HG03135 (cell line): ENCODE results near the gene UCP3.
A peak's percentile ranks its signal among the peaks of the same experiment; 100 is the strongest.
"Not testable (repeated sequence)": the region's sequence is repeated elsewhere in the genome, so short reads cannot be mapped to it uniquely, and the experiment has no call there.

Experiments used
- ATAC-seq: cut with Tn5 transposase; IDR thresholded peaks from one replicate; pipeline ENCODE4 v1.9.1; 2021; ENCODE audit warnings: mild to moderate bottlenecking, moderate library complexity; ENCODE audit not compliant: unreplicated experiment

Gene UCP3

DNA sequence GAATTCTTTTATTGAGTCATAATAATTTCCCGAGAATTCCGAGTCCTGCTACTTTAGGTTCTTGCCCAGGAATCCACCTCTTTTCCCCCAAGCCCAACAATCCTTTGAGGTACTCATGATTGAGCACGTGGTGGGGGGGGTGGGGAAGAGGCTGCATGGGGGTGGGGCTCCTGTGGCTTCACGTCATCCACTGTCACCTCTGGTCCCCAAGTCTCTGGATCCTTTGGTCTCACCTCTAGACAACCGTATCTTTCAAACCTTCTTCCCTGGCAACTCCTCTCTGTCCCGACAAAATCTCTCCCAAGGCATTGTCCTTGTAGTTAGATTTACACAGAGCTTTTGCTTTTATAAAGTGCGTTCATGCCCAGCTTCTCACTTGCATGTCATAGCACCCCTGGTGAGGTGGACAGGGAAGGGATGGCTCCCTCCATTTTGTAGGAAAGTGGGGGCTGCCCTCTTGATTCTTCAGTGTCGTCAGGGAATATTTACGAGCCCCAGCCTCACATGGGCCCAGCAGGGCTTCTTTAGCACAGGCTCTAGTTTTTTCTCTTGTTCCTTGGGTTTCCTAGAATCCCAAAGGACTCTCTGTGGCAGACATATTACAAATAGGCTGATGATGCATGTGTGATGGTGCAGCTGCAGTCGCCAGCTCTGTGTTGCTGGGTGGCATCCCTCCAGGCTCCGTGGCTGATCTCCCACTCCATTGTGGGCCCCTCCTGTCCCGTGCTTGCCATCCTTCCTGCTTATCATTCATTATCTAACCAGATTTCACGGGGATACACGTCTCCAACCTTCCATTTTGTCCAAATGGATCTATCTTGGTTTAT lies 8.4 kb downstream of the UCP3 start:
- ATAC-seq: no peak

DNA sequence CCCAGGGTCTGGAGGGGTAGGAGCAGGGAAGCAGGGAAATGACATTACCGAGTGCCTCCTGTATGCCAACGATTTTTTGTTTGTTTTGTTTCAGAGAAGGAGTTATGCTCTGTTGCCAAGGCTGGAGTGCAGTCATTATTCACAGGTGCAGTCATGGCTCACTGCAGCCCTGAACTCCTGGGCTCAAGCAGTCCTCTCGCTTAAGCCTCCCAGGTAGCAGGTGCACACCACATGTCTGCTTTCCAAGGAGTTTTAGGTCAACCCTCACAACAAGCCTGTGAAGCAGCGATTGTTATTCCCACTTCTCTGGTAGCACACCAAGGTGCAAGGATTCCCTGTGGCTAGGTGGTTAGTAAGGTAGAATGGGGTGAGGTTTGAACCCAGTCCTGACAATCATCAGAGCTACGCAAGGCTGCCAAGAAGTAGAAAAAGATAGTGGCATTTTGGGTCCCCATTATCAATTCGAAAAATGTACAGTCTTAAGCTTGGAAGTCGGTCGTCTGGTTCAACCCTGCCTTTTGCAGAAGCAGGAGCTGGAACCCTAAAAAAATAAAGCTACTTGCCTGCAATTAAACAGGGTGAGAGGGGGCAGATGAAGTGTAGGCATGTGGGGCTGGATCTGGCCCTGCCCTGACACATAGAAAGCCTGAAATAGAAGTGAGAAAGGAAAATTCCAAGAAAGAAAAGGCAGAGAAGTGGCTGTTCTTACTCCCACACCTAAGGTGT lies 9.1 kb downstream of the UCP3 start:
- ATAC-seq: no peak

DNA sequence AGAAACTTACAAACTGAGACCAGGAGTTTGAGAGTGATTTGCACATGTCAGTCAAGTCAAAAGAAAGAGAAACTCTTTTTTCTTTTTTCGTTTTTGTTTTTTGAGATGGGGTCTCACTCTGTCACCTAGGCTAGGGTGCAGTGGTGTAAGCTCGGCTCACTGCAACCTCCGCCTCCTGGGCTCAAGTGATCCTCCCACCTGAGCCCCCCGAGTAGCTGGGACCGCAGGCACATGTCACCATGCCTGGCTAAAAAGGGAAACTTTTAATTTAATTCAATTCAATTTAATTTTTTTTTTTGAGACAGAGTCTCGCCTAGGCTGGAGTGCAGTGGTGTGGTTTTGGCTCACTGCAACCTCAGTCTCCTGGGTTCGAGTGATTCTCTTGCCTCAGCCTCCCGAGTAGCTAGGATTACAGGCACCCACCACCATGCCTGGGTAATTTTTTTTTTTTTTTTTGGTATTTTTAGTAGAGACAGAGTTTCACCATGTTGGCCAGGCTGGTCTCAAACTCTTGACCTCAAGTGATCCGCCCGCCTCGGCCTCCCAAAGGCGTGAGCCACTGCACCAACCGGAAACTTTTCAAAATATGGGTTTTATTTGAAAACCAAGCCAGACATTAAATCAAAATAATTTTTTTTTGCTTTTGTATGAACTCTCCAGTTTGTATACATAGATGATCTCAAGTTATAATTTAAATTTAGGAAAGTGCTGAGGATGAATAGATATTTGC lies 9.9 kb downstream of the UCP3 start:
- no peak for ATAC-seq

DNA sequence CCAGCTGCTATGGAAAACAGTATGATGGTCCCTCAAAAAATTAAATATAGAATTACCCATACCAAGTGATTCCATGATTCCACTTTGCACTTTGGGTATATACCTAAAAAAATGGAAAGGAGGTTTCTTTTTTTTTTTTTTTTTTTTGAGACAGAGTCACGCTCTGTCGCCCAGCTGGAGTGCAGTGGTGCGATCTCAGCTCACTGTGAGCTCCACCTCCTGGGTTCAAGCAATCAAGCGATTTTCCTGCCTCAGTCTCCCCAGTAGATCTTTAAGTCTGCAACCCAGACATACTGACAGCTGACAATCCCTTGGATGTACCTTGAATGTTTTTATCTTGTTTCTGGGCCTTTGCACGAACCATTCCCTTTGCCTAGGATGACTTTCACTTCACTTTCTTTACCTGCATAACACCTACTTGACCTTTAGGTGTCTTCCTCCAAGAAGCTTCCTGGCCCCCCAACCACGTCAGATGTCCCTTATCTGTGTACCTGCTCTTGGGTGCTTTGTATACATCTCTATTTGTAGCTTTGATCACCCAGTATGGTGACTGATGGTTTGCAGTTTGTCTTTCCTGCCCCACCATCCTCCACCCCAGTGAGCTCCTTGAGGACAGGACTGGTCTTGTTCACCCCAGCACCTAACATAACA lies 11.6 kb downstream of the UCP3 start:
- ATAC-seq: no peak

DNA sequence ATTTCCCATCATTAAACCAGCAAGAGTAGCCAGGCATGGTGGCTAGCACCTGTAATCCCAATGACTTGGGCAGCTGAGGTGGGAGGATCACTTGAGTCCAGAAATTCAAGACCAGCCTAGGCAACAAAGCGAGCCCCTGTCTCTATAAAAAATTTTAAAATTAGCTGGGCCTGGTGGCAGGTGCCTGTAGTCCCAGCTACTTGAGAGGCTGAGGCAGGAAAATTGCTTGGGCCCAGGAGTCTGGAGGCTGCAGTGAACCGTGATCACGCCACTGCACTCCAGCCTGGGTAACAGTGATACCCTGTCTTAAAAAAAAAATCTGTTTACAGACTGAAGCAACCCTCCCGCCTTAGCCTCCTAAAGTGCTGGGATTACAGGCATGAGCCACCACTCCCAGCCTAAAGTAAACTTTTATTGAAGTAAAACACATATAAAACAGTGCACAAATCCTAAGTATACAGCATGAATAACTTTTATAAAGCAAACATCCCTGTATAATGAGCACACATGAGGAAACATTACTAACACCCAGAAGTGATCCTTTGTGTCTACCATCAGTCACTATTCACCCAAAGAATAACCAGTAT lies 12.6 kb downstream of the UCP3 start:
- ATAC-seq: no peak

DNA sequence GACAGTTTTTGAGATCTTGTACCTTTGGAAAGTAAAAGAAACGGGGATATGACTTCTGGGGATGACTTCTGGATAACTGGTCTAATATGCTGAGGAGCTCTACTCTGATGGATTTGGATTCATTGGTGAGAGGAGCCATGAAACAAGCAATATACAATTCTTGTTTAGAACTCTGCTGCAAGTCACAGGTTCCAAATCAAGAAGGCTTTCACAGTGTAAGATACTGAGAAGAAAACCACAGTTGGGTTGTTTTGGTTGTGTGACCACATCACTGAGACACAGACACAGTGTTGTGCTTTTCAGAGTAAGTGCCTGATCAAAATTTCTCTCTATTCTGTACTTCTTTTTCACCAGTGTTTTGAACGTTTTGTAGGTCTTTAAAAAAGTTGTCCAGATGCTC lies 13.2 kb downstream of the UCP3 start:
- ATAC-seq: no peak

DNA sequence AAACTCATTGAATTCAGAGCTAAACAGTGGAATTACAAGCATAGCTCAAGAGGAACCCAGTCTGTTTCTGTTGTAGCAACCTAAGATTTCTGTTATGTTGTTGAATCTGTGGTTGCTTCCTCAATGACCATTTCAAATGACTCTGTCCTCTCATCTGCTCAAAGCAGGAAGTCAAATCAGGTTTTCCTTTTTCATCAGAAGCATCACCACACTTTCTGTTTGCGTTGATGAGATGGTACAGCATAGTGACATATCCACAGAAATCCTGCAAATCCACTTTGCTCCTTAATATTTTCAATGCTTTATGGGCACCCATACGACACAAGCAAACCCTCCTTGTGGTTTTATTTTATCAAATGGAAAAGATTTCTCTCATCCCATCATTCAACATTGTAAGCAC lies 13.6 kb downstream of the UCP3 start:
- ATAC-seq: peak; percentile 57

DNA sequence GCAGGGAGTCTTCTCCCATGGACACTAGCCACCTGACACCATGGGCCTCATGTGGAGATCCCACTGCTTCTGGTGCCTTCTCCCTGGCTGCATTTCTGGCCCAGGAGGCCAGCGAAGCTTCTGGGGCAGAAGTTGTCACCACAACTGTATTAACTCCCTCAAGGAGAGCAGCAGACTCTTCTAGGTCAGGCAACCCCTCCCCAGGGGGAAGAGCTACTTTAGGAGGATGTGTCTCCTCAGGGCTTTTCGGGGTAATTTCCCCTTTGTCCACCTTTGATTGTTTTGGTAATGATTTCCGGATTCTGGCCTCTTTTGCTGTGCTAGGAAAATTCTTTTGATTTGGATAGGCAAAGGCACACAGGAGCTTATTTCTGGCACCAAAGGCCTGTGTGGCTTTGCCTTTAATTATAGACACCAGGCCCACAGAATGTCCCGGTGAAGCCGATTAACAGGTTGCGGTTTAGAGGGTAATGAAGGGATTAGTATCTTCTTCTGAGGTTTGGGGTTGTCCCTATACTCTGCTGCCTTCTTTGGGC lies 17.3 kb downstream of the UCP3 start:
- ATAC-seq: no peak

DNA sequence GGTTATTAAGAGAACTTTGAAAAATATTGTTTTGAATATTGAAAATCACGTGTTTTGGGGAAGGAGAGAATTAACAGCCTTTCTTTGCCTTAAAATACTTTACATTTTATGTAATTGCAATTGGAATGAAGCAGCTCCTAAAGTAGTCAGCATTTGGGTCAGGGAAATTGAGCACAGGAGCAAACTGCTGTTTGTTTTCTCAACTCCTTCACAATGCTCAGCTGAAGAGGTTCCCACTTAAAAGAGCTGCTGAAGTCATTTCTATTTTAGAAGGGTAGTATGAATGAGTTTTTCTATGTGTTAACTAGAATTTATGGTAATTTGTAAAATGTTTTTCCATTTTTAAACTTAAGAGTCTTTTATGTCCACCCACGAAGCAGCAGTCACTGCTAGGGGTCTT lies 18.2 kb downstream of the UCP3 start:
- ATAC-seq: no peak

DNA sequence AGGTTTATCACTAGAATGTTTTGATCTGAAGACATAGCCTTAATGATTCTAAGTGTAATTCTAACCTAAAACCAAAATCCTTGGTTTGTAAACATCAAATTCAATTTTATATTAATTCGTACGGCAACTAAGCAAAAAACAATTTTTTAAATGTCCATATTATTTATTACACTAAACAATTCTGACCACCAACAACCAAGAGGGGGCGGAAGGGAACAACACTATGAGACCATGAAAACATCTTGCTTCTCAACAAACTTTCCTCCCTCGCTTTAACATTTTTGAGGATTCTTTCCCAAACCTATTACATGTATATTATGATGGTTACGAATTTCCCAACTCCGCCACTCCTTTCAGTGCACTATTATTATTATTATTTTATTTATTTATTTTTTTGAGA lies 19.7 kb downstream of the UCP3 start:
- ATAC-seq: no peak

DNA sequence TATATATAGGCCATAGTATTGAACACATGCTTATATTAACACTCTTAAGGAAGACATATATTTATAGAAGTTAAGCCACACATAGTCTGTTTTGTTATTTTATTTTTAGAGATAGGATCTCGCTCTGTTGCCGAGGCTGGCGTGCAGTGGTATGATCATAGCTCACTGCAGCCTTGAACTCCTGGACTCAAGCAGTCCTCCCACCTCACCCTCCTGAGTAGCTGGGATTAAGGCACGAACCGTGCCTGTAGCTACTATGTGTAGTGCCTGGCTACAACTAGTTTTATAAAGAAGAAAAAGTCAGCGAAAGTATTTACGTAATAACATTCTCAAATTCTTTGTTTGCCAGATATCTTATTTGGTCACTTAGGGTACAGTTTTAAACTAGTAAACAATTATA lies 20.7 kb downstream of the UCP3 start:
- no peak for ATAC-seq

DNA sequence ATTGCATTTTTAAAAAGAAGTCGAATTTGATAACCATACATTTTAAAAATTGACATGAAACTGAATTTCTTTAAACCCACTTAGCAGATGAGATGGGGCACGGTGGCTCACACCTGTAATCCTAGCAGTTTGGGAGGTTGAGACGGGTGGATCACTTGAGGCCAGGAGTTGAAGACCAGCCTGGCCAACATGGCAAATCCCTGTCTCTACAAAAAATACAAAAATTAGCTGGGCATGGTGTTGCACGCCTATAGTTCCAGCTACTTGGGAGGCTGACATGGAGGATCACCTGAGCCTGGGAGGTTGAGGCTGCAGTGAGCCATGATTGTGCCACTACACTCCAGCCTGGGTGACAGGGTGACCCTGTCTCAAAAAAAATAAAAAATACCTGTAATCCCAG lies 23.2 kb downstream of the UCP3 start:
- not testable (repeated sequence) for ATAC-seq

DNA sequence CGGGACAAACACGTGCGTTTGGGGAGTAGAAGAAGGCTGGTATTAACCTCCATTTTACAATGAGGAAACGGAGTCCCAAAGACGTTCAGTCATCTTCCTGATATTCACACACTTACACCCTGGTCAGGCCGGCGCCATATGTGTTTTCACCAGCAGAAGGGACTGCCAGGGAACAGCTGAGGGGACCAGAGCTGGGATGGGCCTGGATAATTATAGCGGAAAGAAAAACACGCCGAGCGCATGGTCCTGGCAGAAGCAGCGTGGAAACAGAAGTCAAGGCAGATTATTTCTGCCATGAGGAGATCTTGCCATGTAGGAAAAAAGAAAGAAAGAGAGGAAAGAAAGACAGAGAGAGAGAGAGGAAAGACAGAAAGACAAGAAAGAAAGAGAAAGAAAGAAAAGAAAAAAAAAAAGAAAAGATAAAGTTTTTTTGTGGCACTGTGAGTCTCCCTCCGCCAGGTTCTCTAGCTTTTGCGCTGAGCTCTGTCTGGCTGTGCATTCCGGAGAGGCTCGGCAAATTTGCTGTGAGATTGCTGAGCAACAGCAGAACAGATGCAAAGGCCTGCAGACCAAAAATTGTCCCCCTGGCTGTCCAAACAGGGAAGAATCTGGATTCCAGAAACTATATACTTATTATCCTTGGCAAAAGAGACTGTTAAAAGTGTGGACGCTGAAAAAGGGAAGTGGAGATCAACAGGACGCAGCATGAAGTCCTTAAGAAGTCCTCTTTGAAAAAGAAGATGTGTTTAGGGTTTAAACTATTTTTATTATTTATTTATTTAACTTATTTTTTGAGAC lies 24.9 kb downstream of the UCP3 start:
- ATAC-seq: no peak

DNA sequence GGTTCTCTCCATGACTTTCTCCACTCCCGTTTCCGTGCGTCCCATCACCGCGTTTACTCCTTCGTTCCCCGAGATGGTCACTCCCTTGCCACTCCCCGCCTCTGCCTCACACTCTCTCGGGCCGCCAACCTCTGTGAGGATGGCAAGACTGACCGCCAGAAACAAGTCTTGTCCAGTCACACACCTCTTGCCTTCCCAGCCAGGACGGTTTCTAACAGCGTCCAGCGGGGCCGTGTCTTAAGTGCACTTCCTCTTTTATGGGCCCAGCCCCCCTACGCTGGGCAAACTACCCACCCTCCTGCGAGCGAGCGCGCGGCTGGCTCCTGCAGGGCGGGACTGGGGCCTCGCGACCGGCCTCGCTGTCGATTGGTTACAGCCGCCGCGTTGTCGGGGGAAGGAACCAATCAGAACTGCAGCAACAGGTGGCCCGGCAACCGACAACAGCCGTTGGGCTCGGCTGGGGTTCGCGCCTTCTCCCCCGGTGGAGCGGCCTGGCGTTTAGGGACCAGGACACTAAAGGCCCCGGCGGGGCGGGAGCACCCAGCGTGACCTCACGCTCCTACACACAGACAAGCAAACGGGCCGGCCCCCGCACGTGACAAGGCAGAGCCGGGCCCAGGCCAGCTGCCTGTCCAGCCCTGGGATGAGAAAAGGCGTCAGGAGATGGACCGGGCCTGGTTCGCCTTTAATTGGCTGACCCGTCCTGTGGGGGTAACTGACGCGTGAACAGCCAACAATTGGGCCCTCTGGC lies 25.7 kb downstream of the UCP3 start:
- ATAC-seq: peak; percentile 58

DNA sequence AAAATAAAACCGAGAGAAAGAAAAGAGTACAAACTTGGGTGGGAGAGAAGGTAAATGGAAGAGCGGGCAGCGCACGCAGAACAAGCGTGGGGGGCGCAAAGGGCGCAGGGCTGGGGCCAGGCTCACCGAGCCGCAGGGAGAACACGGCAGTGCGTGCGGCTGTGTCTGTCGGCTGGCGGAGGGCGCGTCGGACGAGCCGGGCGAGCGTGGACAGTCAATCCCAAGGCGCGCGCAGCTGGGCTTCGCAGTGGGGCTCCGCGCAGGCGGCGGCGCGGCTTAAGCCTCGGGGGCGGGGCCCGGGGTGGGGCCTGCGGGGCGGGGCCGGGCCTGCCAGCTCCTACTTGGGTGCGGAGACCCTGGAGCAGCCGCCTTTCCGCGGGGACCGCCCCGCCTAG lies 26.3 kb downstream of the UCP3 start, which contains the start of gene UCP2:
UCP2 (minus strand) TSS at position 249 of the 395 bp plus-strand sequence. CDS start 4,465 bp downstream, outside the sequence.
- peak; percentile 41 for ATAC-seq

DNA sequence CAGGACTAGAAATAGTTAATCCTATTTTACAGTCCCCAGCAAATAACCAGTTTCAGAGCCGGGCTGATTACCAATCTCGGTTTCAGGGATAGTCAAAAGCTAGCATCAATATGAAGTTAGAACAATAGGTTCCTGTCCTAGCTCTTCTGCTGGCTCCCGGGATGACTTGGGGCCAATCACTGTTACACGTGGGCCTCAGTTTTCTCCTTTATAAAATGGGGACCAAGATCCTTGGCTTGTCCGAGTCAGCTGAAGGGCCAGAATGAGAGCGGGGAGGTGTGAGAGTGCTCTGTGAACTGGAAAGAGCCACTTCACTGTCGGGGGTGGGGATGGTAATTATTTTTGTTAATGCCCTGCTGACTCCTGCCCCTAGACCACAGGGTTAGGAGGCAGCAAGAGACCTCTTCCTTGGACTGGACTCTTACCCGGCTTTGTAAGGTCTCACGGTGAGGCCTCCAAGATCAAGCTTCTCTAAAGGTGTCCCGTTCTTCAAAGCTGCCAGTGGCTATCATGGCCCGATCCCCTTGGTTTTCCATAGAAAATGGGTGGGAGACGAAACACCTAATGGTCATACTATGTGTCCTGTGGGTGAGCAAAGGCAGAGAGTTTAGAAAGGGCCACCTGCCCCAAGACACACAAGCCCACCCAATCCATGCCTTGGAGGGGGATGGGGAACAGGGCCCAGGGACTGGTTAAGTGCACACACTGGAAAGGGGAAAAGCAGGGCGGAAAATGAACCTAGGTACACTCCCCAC lies 27.7 kb downstream of the UCP3 start:
- ATAC-seq: no peak

DNA sequence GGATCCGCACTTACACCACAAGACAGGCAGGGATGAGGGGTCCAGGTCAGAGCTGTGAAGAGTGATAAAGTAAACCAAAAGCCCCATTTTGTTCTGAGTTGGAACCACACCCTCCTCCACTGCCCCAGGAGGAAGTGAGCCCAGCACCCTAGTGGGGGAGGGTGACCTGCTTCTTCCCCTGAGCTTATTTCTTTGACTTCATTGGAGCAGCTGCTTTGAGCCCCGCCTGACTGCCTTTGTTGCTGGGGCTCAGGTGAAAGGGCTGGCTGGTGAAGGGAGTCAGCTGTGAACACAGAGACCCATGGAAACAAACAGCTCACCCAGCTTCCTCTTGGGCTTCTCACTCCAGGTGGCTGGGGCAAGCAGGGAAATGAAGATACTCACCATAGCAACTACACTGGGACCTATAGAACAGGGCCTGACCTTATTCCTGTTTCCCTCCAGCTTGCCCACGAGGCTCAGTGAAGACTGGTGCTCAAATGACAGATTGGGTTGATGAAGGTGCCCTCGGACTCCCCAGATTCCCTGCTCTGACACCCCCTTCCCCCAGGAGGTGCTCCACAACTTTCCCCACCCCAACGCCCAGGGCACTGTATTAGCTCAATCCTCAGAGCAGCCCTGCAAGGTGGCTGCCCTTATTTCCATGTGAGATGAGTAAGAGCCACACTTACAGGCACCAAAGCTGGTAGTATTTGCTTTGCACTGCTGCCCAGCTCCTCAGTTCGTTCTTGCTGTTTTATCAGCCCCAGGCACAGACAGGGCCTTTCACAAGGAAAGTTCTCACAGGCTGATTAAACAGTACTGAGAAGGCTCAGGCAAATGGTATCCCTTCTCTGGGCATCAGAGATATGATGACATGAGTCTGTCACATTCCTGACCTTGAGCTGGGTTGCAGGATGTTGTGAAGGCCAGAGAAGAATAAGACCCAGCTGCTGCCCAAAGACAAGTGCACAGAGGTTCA lies 28.6 kb downstream of the UCP3 start:
- peak; percentile 43 for ATAC-seq
